Measurements from ENCODE around the gene CA10.

The CA10 gene

GRCh38 chr17:51703361-51704341 is 454.9 kb downstream of the CA10 start:
- TF ChIP-seq CTCF (IDR thresholded peaks at IDR 0.05; ENCODE audit: low read depth, low read length), result no peak
- H3K4me3 ChIP-seq (ENCODE audit: low read depth, low read length), result no peak overlapping the region

- H3K4me3 ChIP-seq (ENCODE audit: low read depth, low read length), result no peak overlapping the region
- TF ChIP-seq CTCF (IDR thresholded peaks at IDR 0.05; ENCODE audit: low read depth, low read length), result no peak
Measured at GRCh38 chr17:51702963-51703360, 455.6 kb downstream of the CA10 start.

- H3K4me3 ChIP-seq (ENCODE audit: low read depth, low read length), result no peak overlapping the region
- TF ChIP-seq CTCF (IDR thresholded peaks at IDR 0.05; ENCODE audit: low read depth, low read length), result no peak
Measured at GRCh38 chr17:51701501-51701900, 457.0 kb downstream of the CA10 start.

GRCh38 chr17:51700011-51700760 is 458.3 kb downstream of the CA10 start:
- TF ChIP-seq CTCF (IDR thresholded peaks at IDR 0.05; ENCODE audit: low read depth, low read length), result no peak
- no peak overlapping the region for H3K4me3 ChIP-seq (ENCODE audit: low read depth, low read length)

- H3K4me3 ChIP-seq (ENCODE audit: low read depth, low read length), result no peak overlapping the region
- TF ChIP-seq CTCF (IDR thresholded peaks at IDR 0.05; ENCODE audit: low read depth, low read length), result no peak
Measured at GRCh38 chr17:51699303-51699702, 459.2 kb downstream of the CA10 start.

- TF ChIP-seq CTCF (IDR thresholded peaks at IDR 0.05; ENCODE audit: low read depth, low read length), result no peak
- H3K4me3 ChIP-seq (ENCODE audit: low read depth, low read length), result no peak overlapping the region
Measured at GRCh38 chr17:51692917-51693316, 465.6 kb downstream of the CA10 start.

- H3K4me3 ChIP-seq (ENCODE audit: low read depth, low read length), result no peak overlapping the region
- no peak for TF ChIP-seq CTCF (IDR thresholded peaks at IDR 0.05; ENCODE audit: low read depth, low read length)
Measured at GRCh38 chr17:51687887-51688286, 470.6 kb downstream of the CA10 start.

Data from WI38 (cell line).